VCaP (cell line): ENCODE results near the gene PHACTR3.
A peak's percentile ranks its signal among the peaks of the same experiment; 100 is the strongest.
"Not testable (repeated sequence)": the region's sequence is repeated elsewhere in the genome, so short reads cannot be mapped to it uniquely, and the experiment has no call there.

Experiments
- H3K27ac ChIP-seq: fragments of 450-650 bp; 2 replicates; pipeline ENCODE4 v1.5.1; 2017
- TF ChIP-seq, protein P1 (sequence below): fragments of 450-650 bp; conservative IDR thresholded peaks from 2 replicates; pipeline ENCODE4 v1.5.1; 2017; ENCODE audit warnings: mild to moderate bottlenecking, moderate library complexity

PHACTR3 gene

DNA sequence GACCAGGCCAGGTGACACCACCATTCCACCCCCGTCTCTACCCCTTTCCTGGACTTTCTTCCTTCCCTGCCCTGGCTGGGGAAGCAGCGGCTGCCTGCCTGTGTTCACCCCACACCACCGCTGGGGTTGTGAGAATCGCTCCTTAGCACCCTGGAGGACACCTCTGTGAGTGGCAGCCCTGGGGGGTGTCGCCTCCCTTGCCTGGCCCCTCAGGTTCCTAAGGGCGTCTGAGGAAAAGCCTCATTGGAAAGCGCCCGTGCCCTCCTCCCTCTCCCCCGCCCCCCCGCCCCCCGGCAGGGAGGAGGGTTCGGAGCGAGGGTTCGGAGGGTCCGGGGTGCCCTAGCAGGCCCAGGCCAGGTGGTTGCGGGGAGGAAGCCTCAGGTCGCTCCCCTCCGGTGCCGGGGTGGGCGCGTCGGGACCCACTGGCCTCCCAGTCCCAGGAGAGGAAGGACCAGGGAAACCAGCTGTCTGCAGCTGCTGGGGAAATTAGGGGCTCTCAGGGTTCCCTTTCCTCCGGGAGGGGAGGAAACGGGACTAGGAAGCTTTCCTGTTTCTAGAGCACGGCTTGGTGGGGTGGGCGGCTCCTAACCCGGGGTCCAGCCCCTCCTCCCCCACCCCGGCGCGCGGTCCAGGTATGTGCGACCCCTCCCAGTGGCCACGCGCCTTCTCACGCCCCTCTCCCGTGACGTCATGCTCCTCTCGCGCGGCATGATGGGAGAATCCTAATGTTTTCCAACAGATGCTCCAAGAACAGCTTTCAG is at the start of gene PHACTR3:
PHACTR3 (plus strand) TSS at position 760 of the 761 bp plus-strand sequence. CDS start 475 bp downstream, outside the sequence.
- H3K27ac ChIP-seq: no peak within 1 kb of the TSS
- TF ChIP-seq, protein P1, sequence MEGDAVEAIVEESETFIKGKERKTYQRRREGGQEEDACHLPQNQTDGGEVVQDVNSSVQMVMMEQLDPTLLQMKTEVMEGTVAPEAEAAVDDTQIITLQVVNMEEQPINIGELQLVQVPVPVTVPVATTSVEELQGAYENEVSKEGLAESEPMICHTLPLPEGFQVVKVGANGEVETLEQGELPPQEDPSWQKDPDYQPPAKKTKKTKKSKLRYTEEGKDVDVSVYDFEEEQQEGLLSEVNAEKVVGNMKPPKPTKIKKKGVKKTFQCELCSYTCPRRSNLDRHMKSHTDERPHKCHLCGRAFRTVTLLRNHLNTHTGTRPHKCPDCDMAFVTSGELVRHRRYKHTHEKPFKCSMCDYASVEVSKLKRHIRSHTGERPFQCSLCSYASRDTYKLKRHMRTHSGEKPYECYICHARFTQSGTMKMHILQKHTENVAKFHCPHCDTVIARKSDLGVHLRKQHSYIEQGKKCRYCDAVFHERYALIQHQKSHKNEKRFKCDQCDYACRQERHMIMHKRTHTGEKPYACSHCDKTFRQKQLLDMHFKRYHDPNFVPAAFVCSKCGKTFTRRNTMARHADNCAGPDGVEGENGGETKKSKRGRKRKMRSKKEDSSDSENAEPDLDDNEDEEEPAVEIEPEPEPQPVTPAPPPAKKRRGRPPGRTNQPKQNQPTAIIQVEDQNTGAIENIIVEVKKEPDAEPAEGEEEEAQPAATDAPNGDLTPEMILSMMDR: no peak

DNA sequence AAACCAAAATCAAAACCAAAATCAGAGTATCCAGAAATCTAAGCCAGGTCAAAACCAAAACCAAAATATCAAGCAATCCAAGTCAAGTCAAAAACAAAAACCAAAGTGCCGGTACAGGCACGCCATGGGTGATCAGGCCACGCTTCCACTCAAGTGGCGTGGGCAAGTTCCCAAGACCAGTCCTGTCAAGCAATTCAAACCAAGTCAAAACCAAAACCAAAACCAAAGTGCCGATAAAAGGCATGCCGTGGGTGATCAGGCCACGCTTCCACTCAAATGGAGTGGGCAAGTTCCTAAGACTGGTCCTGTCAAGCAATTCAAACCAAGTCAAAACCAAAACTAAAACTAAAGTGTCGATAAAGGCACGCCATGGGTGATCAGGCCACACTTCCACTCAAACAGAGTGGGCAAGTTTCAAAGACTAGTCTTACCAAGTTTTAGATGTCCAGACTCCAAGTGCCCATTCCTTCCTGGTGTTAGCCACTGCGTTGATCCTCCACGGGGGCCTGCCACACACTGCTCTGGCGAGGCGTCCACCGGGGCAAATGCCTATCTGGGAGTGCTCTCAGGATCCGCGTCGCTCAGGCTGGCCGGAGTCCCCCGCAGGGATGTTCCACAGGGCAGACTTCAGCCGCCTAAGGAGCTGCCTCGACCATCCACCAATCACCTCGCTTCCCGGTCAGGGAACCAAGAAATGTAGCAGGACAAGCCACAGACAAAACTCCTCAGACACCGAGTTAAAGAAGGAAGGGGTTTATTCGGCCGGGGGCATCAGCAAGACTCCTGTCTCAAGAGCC is 46.4 kb upstream of the PHACTR3 start:
- not testable (repeated sequence) for H3K27ac ChIP-seq

DNA sequence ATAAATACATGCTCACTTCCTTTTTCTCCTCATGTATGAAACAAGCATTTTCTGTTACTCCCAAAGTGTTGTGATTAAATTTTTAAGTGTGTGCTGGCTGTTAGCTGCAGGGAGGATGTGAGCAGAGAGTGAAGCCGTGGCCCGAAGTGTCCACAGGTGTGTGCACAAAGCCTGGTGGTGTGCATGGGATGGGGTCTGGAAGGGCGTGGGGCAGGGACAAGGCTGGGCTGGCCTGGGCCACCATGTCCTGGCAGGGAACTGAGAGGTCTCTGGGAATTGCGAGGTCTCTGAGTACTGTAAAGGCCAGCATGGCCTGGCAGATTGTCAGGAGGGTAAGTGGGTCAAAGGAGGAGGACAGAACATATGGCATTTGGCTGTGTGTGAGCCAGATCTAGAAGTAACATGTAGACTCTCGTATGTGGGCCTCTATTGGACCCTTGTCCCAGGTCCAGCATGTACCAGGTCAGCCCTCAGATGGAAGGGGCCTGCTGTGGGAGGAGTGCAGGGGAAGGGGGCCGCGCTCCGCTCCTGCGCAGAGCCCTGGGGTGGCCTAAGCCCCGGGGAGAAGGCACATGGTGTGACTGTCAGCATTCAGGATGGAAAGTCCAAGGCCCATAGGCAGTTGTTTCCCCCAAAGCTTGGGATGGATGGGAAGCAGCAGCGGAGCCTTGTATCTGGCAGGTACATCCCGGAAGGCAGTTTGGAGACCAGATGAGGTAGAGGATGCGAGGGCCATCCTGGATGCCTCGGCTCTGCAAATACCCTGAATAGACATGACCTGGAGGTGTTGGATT is 45.1 kb upstream of the PHACTR3 start:
- H3K27ac ChIP-seq: no peak overlapping the region
- TF ChIP-seq, protein P1: no peak

DNA sequence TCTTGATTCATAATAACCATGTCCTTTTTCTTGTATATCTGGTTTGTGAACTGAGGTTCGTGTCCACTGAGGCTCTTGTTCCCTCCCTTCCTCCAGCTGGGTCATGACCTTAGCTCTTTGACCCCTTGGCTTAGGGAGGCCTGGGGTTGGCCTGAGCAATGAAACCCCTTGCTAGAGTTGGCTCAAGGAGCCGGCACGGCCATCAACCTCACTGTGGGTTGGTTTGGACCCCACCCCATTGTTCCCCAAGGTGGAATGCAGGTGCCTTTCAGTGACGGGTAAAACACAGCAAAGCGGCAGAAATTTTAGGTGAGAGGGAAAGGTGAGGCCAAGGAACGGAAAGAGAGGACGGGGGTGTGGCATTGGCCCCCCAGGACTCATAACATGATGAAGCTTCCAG is 44.5 kb upstream of the PHACTR3 start:
- no peak overlapping the region for H3K27ac ChIP-seq
- TF ChIP-seq, protein P1: no peak

DNA sequence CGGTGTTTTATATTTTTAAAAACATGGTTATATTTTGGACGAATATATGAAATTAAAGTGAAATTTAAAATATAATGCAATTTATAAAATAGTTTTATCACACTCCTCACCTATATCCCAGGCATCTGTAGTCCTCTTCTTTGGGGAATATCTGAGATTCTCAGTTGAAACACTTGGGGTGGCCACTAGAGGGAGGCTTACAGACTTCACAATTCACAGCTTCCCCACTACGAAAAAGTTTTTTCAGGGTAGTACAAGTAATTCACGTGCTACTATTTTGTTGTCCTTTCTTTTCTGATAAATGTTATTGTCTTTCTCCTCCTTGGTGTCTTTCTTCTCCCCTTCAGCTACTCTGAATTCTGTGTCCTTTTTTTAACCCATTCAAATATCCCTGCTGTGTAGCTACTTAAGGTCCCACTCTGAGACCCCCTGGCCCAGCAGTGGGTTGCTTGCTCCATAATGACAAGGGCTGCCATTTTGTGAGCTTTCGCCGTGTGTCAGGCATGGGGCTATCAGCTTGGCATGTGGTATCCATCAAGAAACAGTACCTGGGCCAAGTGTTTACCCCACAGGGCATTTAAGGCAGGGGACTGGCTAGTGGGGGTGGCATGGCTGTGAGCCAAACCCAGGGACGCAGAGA is 43.6 kb upstream of the PHACTR3 start:
- TF ChIP-seq, protein P1: peak; percentile 90
- no peak overlapping the region for H3K27ac ChIP-seq

DNA sequence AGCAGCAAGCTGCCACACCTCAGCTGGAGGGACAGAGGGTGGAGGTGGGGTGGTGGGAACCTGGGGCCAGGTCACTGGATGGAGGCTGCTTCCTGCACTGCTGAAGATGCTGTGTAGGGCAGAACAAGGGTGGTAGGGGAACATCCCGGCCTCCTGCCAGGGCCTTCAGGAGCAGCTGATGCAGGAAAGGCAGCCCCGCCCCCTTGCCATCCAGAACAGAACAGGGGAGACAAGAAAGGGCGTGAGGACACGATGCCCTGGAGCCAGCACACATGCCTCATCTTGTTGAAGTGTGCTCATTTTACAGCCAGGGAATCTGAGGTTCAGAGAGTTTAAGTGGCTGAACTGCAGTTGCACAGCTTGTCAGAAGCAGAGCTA is 43.1 kb upstream of the PHACTR3 start:
- TF ChIP-seq, protein P1: no peak
- H3K27ac ChIP-seq: no peak overlapping the region

DNA sequence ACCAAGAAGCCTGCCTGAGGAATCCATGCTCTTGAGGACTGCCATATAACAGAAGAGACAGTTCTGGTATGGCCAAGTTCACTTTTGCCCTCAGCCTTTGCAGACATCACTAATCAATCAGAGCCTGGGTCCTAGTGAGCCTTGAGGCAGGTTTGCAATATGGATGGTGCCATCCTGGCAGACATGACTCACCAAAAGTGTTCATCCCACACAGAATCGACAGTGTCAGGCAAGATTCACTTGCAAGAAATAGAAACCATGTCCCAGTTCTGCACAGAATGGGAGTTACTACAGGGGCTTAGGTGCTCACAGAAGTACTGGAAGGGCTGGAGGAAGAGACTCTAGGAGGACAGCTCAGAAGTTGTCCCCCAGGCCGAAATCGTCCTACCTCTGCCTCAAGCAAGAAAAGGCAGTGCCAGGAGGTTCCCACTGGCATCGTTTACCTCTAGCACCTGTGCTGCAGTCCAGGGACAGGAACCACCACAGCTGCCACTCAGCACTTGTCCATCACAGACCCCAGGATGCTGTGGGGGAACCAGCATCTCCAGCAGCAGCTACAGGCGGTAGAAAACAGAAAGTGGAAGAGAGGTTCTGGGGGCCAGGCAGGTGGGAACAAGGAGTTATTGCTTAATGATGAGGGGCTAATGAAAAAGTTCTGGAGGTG is 42.6 kb upstream of the PHACTR3 start:
- TF ChIP-seq, protein P1: no peak
- H3K27ac ChIP-seq: no peak overlapping the region
